ENCODE data around the gene IP6K3.
A peak's percentile ranks its signal among the peaks of the same experiment; 100 is the strongest.

The IP6K3 gene

DNA sequence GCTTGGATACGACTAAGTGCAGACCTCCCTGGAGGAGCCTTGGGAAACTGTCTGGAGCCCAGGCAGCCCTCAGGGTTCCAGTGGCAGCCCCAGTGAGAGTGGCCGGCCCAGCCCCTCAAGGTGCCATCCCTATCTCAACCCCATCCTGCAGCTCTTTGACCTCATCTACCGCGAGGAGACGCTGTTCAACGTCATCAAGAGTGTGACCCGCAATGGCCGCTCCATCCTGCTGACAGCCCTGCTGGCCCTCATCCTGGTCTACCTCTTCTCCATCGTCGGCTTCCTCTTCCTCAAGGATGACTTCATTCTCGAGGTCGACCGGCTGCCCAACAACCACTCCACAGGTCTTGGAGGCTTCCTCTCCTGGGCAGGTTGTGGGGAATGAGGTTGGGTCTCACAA lies 55.9 kb downstream of the IP6K3 start:
- no peak for DNase-seq (ENCODE audit: low read depth, low spot score)

DNA sequence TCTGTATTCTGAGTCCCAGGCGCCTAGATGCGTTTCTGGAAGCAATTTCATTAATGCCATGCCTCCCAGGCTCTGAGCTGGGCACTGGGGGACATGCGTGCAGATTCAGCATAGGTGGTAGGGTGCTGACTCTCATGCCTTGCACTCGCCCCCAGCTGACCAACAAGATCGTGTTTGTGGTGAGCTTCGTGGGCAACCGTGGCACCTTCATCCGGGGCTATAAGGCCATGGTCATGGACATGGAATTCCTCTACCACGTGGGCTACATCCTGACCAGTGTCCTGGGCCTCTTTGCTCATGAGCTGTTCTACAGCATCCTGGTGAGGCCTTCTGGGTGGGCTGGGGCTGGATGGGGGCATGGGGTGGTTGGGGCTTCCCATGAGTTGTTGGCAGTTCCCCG lies 56.8 kb downstream of the IP6K3 start:
- DNase-seq (ENCODE audit: low read depth, low spot score) = no peak

DNA sequence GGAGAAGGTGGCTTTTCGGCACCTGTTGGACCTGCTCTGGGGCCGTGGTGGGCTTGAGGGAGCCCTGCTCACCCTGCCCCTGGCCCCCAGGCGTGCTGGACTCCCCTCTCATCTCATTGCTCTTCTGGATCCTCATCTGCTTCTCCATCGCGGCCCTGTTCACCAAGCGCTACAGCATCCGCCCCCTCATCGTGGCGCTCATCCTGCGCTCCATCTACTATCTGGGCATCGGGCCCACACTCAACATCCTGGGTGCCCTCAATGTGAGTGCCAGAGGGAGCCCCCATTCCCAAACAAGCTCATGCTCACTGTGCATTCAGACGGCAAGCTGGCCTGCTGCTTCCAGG lies 57.6 kb downstream of the IP6K3 start:
- DNase-seq (ENCODE audit: low read depth, low spot score) = no peak

DNA sequence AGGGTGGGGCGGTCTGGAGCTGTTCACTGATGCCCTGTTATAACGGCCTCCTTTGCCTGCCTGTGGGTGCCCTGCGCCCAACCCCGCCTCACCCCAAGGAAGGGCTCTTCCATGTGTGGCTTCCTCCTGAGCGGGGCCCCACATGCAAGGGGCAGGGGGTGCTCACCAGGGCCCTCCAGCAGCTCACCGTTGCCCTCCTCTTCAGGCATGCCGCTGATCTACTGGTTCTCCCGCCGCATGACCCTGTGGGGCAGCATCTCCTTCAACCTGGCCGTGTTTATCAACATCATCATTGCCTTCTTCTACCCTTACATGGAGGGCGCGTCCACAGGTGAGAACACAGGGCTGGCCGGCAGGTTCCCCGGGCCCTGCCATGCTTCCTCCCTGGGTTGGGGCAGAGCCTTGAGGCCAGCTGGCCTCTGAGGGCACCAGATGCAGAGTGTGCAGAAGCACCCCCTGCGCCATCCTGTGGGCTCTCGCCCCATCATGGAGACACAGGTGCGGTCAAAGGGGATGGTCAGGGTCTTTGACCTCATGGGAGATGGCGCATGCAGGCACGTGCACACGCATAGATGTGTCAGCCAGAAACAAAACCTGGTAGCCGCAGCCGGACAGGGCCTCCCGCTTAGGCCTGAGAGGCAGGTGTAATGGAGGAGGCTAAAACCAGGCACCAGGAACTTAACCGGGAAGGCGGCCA lies 58.1 kb downstream of the IP6K3 start:
- no peak for DNase-seq (ENCODE audit: low read depth, low spot score)

DNA sequence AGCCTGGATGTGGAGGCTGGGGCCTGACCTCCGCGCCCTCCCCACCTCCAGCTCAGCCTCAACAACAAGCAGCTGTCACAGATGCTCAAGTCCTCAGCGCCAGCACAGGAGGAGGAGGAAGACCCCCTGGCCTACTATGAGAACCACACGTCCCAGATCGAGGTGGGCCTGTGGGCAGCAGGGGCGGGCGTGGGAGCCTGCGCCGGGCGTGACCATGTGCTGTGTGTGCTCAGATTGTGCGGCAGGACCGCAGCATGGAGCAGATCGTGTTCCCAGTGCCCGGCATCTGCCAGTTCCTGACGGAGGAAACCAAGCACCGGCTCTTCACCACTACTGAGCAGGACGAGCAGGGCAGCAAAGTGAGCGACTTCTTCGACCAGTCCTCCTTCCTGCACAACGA lies 58.7 kb downstream of the IP6K3 start:
- DNase-seq (ENCODE audit: low read depth, low spot score) = no peak

DNA sequence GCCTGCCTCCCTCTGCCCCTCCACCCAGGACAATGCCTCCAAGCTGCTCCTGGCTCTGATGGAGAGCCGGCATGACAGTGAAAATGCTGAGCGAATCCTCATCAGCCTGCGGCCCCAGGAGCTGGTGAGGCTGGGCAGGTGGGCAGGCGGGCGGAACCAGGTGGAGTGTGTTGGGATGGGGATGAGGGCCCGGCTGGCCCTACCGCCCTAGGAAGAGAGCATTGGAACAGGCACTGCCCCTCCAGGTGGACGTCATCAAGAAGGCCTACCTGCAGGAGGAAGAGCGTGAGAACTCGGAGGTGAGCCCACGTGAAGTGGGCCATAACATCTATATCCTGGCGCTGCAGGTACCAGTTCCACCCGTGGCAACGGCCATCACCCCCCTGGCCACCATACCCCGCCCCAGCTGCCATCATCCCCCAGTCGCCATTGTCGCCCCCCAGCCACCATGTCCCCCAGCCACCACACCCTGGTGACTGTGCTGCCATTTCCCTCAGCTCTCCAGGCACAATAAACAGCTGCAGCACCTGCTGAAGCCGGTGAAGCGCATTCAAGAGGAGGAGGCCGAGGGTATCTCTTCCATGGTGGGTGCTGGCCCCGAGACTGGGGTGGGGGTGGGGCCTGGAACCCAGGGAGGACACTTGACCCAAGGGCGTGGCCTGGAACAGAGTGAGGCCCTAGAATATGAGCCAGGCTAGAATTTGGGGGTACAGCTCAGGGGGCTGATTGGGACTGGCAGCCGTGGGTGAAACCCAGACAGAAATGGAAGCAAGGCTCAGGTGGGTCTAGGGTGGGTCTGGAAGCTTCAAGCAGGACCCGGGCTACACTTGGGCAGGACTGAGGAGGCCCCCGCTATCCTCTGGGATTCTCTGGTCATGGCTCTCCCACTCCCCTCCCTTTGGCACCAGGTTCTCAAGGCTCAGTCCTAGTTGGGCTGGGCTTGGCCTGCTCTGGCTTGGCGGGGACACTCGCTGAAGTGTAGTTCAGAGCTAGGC lies 59.4 kb downstream of the IP6K3 start:
- no peak for DNase-seq (ENCODE audit: low read depth, low spot score)

DNA sequence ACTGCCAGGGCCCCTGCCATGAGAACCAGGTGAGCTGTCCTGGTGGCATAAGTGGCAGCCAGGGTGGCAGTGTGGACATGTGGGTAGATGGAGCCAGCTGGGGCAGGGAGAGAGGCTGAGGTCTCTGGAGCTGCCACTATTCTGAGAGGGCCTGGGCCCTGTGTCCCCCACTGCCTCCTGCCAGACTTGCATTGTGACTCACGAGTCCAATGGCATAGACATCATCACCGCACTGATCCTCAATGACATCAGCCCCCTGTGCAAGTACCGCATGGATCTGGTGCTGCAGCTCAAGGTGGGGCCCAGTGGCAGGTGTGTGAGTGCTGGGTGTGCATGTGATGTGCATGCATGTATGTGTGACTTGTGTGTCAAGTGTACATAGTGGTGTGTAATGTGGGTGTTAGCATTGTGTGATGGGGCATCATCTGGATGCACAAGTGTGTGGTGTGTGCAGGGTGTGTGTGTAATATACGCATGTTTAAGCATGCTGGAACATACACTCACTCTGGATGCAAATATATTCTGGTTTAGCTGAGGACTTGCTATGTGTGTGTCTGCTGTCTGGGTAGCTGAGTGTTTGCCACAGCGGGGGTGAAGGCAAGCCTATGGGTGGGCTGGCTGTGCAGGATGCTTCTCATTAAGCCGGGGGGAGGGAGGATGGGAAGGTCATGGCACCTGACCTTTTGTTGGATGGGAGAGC lies 60.3 kb downstream of the IP6K3 start:
- DNase-seq (ENCODE audit: low read depth, low spot score) = no peak

DNA sequence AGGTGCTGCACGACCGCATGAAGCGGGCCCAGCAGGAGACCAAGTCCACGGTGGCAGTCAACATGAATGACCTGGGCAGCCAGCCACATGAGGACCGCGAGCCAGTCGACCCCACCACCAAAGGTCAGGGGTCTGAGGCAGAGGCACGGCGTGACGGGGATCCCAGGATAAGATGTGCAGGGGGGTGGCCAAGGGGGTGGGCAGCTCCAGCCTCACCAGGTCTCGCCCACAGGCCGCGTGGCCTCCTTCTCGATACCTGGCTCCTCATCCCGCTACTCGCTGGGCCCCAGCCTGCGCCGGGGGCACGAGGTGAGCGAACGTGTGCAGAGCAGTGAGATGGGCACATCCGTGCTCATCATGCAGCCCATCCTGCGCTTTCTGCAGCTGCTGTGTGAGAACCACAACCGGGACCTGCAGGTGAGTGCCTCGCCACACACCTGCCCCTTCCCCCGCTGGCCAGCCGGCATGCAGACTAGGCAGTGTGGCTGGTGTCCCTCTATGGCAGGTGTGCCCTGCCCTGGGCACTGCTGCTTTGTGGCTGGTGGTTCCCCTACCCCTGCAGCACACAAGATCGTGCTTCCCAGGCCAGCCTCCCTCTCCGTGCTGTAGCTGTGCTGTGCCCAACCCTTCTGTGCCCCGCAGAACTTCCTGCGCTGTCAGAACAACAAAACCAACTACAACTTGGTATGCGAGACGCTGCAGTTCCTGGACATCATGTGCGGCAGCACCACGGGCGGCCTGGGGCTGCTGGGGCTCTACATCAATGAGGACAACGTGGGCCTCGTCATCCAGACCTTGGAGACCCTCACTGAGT lies 61.1 kb downstream of the IP6K3 start:
- DNase-seq (ENCODE audit: low read depth, low spot score) = no peak

DNA sequence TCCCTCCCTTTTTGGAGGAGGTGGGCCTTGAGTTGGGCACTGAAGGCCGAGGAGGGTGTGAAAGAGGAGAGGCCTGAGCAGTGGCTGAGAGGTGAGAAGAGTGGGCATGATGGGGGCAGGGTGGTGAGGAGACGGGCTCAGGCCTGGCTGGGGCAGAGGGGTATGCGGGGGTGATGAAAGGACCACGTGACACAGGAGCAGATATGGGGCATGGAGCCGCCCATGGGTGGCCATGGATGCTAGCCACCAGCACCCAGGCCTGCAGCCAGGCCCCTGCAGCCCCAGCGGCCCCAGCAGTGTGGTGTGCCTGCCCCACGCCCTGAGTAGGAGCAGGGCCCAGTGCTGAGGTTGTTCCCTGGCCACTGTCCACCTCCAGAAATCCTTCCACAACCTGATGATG lies 61.7 kb downstream of the IP6K3 start:
- no peak for DNase-seq (ENCODE audit: low read depth, low spot score)

DNA sequence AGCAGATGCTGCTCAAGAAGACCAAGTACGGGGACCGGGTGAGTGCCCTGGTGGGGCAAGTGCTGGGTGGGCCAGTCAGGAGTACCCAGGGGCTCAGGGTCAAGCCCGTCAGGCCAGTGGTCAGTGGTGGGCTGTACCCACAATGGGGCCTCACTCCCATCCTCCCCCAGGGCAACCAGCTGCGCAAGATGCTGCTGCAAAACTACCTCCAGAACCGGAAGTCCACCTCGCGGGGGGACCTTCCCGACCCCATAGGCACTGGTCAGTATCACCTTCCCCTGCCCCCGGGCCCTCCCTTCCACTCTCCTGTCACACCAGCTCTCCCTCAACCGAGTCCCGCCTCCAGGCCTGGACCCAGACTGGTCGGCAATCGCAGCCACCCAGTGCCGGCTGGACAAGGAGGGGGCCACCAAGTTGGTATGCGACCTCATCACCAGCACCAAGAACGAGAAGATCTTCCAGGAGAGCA lies 62.2 kb downstream of the IP6K3 start:
- DNase-seq (ENCODE audit: low read depth, low spot score) = no peak

DNA sequence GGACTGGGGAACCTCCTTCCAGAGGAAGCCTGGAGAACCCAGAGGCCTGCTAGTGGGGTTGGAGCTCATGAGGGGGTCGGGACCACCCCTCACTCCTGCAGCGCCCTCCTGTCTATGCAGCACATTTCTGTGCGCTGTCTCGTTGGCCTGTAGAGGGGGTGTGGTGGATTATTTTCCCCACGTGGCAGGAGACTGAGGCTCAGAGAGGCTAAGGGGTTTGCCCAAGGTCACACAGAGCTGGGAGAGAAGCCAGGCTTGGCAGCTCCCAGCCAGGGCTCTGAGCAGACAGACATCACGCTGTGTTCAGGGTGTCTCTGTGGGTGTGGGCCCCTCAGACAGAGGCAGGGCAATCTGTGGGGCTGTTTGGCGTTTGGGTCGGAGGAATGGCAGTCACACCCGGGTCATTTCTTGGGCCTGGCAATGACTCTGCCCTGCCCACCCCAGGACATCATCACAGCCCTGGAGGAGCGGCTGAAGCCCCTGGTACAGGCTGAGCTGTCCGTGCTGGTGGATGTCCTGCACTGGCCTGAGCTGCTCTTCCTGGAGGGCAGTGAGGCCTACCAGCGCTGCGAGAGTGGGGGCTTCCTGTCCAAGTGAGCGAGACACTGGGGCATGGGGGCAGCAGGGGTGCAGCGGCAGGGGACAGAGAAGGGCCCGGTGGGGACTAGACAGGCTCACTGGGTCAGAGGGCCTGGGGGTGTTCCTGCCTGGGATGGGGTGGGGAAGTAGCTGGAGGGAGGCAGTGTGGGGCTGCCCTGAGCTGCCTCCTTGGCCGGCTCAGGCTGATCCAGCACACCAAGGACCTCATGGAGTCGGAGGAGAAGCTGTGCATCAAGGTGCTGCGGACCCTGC lies 62.9 kb downstream of the IP6K3 start:
- DNase-seq (ENCODE audit: low read depth, low spot score) = no peak

DNA sequence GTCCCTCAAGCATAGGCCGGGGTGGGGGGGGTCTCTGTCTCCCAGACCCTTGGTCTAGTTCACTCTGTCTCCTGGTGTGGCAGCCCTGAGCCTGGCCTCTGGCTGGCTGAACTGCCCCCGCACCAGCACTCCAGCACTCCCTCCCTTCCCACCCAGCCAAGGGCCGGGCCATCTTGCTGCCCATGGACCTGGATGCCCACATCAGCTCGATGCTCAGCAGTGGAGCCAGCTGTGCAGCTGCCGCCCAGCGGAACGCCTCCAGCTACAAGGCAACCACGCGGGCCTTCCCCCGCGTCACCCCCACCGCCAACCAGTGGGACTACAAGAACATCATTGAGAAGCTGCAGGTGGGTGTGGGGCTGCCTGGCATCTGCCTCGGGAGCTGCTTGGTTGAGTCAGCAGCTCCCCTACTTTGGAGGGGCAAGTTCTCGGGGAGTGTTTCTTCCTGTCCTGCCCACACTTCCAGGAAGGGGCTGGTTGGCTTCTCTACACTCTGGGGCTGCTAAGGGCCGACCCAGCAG lies 63.6 kb downstream of the IP6K3 start:
- DNase-seq (ENCODE audit: low read depth, low spot score) = peak; percentile 7

DNA sequence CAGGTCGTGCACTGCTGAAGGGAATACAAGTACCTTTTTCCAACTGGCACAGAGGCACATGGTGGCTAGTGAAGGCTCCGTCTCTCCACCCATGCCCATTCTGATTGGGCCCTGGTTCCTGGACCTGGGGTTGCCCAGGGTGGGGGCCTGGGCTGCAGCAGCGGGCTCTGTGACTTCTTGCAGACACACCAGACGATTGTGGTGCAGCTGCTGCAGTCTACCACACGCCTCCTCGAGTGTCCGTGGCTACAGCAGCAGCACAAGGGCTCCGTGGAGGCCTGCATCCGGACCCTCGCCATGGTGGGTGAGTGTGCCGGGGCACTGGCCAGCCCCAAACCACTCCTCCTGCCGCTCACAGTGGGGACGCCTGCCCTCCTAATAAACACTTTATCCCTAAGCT lies 64.4 kb downstream of the IP6K3 start:
- DNase-seq (ENCODE audit: low read depth, low spot score) = no peak

DNA sequence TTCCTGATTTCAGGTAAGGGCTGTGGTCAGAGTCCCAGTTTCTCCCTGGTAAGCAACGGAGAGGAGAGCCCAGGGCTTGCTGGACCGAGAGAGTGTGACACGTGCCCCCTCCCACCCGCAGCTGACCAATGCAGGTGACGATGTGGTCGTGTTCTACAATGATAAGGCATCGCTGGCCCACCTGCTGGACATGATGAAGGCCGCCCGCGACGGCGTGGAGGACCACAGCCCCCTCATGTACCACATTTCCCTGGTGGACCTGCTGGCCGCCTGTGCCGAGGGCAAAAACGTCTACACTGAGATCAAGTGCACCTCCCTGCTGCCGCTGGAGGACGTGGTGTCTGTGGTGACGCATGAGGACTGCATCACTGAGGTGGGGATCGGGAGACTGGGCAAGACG lies 66.9 kb downstream of the IP6K3 start:
- no peak for DNase-seq (ENCODE audit: low read depth, low spot score)

DNA sequence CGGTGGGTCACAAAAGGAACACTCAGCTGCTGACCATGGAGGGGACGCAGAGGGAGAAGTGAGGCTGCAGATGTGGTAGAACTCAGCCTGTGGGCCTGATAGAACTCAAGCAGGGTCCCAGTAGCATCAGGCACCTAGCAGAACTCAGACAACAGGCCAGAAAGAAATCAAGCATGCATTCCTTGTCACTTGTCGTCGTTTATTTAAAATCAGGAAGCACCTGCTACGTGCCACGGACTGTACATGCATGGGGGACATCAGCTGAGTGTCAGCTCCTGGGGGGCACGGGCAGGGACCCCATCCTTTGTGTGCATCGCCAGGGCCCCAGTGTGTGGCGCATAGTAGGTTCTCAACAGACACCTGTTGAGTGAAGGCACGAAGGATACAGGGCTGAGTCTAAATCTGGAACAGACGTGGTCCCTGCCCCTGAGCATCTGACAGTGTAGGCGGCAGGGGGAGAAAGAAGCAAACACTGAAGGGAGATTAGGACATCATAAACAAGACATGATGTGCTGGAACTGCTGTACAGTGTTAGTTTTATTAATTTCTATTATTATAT lies 67.7 kb downstream of the IP6K3 start:
- DNase-seq (ENCODE audit: low read depth, low spot score) = no peak

DNA sequence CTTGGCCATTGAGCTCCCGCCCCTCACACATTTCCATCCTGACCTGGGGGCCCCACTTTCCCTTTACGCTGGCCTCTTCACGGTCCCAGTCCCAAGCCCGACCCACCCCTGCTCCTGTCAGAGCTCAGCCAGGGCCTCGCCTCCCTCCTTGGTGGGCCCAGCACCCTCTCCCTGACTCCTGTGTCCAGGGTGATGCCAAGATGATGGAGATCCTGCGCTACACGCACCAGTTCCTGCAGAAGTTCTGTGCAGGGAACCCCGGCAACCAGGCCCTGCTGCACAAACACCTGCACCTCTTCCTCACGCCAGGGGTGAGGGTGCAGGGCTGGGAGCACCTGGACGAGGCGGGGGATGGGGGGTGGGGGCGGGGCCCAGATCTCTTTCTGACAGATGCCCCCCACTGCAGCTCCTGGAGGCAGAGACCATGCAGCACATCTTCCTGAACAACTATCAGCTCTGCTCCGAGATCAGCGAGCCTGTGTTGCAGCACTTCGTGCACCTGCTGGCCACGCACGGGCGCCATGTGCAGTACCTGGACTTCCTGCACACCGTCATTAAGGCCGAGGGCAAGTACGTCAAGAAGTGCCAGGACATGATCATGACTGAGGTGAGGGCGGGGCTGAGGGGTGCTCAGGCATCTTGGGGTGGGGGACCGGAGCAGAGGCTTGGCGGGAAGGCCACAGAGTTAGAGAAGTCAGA lies 68.3 kb downstream of the IP6K3 start:
- no peak for DNase-seq (ENCODE audit: low read depth, low spot score)

DNA sequence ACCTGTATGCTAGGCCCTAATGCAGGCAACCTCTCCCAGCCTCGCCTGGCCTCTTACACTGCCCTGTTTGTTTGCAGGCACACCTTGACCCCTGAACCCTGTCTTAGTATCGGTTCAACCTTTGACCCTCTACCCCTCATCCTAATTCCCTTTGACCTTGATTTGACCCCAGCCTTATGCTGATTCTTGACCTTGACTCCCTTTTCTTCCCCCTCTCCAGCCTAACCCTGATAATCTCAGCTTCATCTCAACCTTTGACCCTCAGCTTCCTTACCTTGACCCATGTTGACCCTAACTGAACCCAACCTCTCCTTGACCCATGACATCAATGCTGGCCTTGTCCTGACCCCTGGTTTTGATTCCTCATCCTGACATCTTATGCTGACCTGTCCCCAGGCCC lies 69.0 kb downstream of the IP6K3 start:
- no peak for DNase-seq (ENCODE audit: low read depth, low spot score)

DNA sequence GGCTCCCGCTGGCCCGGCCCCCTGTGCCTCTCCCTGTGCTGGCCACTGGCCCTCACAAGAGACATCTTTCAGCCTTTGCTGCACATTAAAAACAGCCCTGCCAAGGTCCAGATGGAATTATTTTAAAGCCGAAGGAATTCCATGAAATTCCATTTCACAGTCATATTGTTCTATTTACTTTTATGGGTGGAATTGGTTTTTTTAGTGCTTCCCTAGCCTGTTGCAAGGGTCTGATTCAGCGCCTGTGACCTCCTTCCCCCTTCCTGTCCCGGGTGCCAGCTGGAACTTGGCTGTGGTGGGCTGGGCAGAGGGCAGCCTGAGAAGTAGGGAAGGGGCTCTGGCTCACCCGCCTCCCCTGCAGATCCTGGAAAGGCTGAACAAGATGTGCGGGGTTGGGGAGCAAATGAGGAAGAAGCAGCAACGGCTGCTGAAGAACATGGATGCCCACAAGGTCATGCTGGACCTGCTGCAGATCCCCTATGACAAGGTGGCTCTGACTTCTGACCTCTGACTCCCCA lies 69.5 kb downstream of the IP6K3 start:
- DNase-seq (ENCODE audit: low read depth, low spot score) = no peak
